ENCODE results near the gene NT5M. TPM values are rescaled to one million over a fixed set of nuclear protein-coding genes. Genes with fewer than 3 reads are reported as not detected.

The NT5M gene
- total RNA-seq, 1 experiment from 2014 or later = 10.2 TPM

GRCh38 chr17:17342242-17342945 is 39.2 kb downstream of the NT5M start:
- ChIA-PET CTCF (no interaction called here), RAD21 (ENCODE audit: low non-redundant PET in 1 of 2, low total read pairs in 2 of 2, uncharacterized antibody in 2 of 2, unreplicated experiment in 2 of 2) (no interaction called here), POLR2A (no interaction called here)
- Histone ChIP-seq H3K4me3 (replicated peaks in 1 of 2; ENCODE audit: low read depth in 1 of 2, low read length in 2 of 2) (no peak overlapping the region), H3K4me1 (ENCODE audit: control insufficient read depth in 1 of 2, insufficient read depth in 2 of 2, low read length in 2 of 2) (no peaks in the 10 kb centered on the region), H3K4me2 (ENCODE audit: low read length) (no peak overlapping the region), H3K9ac (ENCODE audit: low read length) (no peak overlapping the region), H3K9me2 (ENCODE audit: insufficient read depth) (no peaks in the 10 kb centered on the region), H3K36me3 (ENCODE audit: control insufficient read depth in 1 of 2, insufficient read depth in 2 of 2, low read length in 2 of 2) (no peaks in the 10 kb centered on the region), H3K79me2 (ENCODE audit: insufficient read depth, low read length) (no peaks in the 10 kb centered on the region), H3K27ac (ENCODE audit: low read depth, low read length) (no peak overlapping the region), H2AFZ (ENCODE audit: low read depth, low read length, poor library complexity, severe bottlenecking) (no peak overlapping the region), H4K20me1 (ENCODE audit: insufficient read depth) (no peaks in the 10 kb centered on the region), H3K27me3 (ENCODE audit: insufficient read depth, low read length) (no peaks in the 10 kb centered on the region), H3K9me3 (ENCODE audit: control insufficient read depth in 1 of 2, insufficient read depth in 1 of 2, low read depth in 1 of 2, low read length in 2 of 2) (no peaks in the 10 kb centered on the region)
- no peak for DNase-seq (ENCODE audit: low read depth, low spot score)
- intact Hi-C loops (cut with micrococcal nuclease) = no loop called here
- TF ChIP-seq EGR1 (IDR thresholded peaks at IDR 0.05; ENCODE audit: low read depth) = no peak
- no peak for TF ChIP-seq TCF7L2 (IDR thresholded peaks at IDR 0.05; ENCODE audit: borderline replicate concordance, extremely low read depth, insufficient read depth, insufficient read length)
- no peak for TF ChIP-seq SIN3A (IDR thresholded peaks at IDR 0.05; ENCODE audit: low read depth)
- TF ChIP-seq MAX (IDR thresholded peaks at IDR 0.05) = no peak
- TF ChIP-seq SP1 (IDR thresholded peaks at IDR 0.05; ENCODE audit: low read depth) = no peak
- no peak for TF ChIP-seq ZFX (IDR thresholded peaks at IDR 0.05)
- TF ChIP-seq FOSL1 (IDR thresholded peaks at IDR 0.05; ENCODE audit: low read depth) = no peak
- TF ChIP-seq CTCF (IDR thresholded peaks at IDR 0.05 in 2 of 3, conservative IDR thresholded peaks at IDR 0.05 in 1 of 3; ENCODE audit: borderline replicate concordance in 1 of 3, insufficient read depth in 1 of 3, low read depth in 2 of 3, low read length in 2 of 3) = no peak
- no peak for TF ChIP-seq ELF1 (IDR thresholded peaks at IDR 0.05; ENCODE audit: borderline replicate concordance, low read depth)
- no peak for TF ChIP-seq ATF3 (IDR thresholded peaks at IDR 0.05)
- no peak for TF ChIP-seq ZBTB33 (IDR thresholded peaks at IDR 0.05; ENCODE audit: extremely low read depth, insufficient replicate concordance, low read length)
- no peak for TF ChIP-seq CBX3 (IDR thresholded peaks at IDR 0.05; ENCODE audit: low read depth)
- no peak for TF ChIP-seq POLR2A (IDR thresholded peaks at IDR 0.05; ENCODE audit: borderline replicate concordance, extremely low read depth, insufficient read depth, insufficient read length)
- no peak for TF ChIP-seq RAD21 (IDR thresholded peaks at IDR 0.05; ENCODE audit: low read depth)
- TF ChIP-seq JUND (IDR thresholded peaks at IDR 0.05) = no peak
- TF ChIP-seq CEBPB (IDR thresholded peaks at IDR 0.05; ENCODE audit: low read depth) = no peak
- no peak for TF ChIP-seq ZNF274 (IDR thresholded peaks at IDR 0.05; ENCODE audit: low read depth, low read length)
- BruUV-seq (replicated peaks) = no TSS peak
- no peak for ATAC-seq
